DND-41 (cell line): ENCODE results near the gene NXN.

ENCODE experiments used
- CTCF ChIP-seq: IDR thresholded peaks from 2 replicates; pipeline ENCODE4 v1.5.1; 2012; ENCODE audit warnings: borderline replicate concordance, low read length, moderate library complexity, mild to moderate bottlenecking; ENCODE audit not compliant: poor library complexity, severe bottlenecking; ENCODE audit errors: extremely low read depth
- EZH2 ChIP-seq: IDR thresholded peaks from 3 replicates; pipeline ENCODE4 v1.6.1; 2012; ENCODE audit warnings: borderline replicate concordance, low read depth, mild to moderate bottlenecking, moderate library complexity, low read length, inconsistent platforms; ENCODE audit not compliant: severe bottlenecking

GRCh38 chr17:838486-838885, 141.1 kb downstream of the NXN start:
- no peak for TF ChIP-seq EZH2
- no peak for TF ChIP-seq CTCF
